ENCODE measurements around the gene PLEKHA8. TPM values are rescaled to one million over a fixed set of nuclear protein-coding genes. Genes with fewer than 3 reads are reported as not detected.

PLEKHA8 gene
- total RNA-seq, 6 experiments from 2014 or later: 2.7 to 8.1 (median 4.4) TPM

- no peaks in the 10 kb centered on the region for H3K4me1 ChIP-seq
- no peak overlapping the region for H3K4me3 ChIP-seq
- WGBS (ENCODE audit: insufficient coverage, low coverage, low lambda C conversion rate, missing lambda C conversion rate): 75% methylated on average over 1 of the region's 1 CpG
- no peaks in the 10 kb centered on the region for H3K9me3 ChIP-seq
- no peaks in the 10 kb centered on the region for H3K27me3 ChIP-seq
- no peak for ATAC-seq
- H3K27ac ChIP-seq: no peak overlapping the region
- no peaks in the 10 kb centered on the region for H3K36me3 ChIP-seq
- no peak for DNase-seq
- intact Hi-C loops (cut with DNase I): no loop called here
- no peak for TF ChIP-seq CTCF (IDR thresholded peaks at IDR 0.05)
- no peak for TF ChIP-seq POLR2A (IDR thresholded peaks at IDR 0.05)
These were observed 55.1 kb downstream of the PLEKHA8 start for GRCh38 chr7:30083334-30083733.

- Histone ChIP-seq H3K9me3 (no peaks in the 10 kb centered on the region), H3K4me3 (no peak overlapping the region), H3K27ac (no peak overlapping the region), H3K27me3 (no peaks in the 10 kb centered on the region), H3K36me3 (no peaks in the 10 kb centered on the region), H3K4me1 (no peaks in the 10 kb centered on the region)
- WGBS (ENCODE audit: insufficient coverage, low coverage, low lambda C conversion rate, missing lambda C conversion rate): 95% methylated on average over 3 of the region's 3 CpGs
- intact Hi-C loops (cut with DNase I): no loop called here
- ATAC-seq: no peak
- no peak for TF ChIP-seq POLR2A (IDR thresholded peaks at IDR 0.05)
- no peak for TF ChIP-seq CTCF (IDR thresholded peaks at IDR 0.05)
- no peak for DNase-seq
These were observed 56.0 kb downstream of the PLEKHA8 start for GRCh38 chr7:30084212-30084611.

- intact Hi-C loops (cut with DNase I): no loop called here
- no peak overlapping the region for H3K27ac ChIP-seq
- H3K4me3 ChIP-seq: no peak overlapping the region
- DNase-seq (no peak), ATAC-seq (no peak)
- TF ChIP-seq CTCF (IDR thresholded peaks at IDR 0.05): no peak
- no peak for TF ChIP-seq POLR2A (IDR thresholded peaks at IDR 0.05)
- H3K4me1 ChIP-seq: no peaks in the 10 kb centered on the region
- no peaks in the 10 kb centered on the region for H3K36me3 ChIP-seq
- H3K27me3 ChIP-seq: no peaks in the 10 kb centered on the region
- H3K9me3 ChIP-seq: no peaks in the 10 kb centered on the region
These were observed 58.3 kb downstream of the PLEKHA8 start for GRCh38 chr7:30086529-30086928.

GRCh38 chr7:30087371-30087770 lies 59.2 kb downstream of the PLEKHA8 start:
- intact Hi-C loops (cut with DNase I): no loop called here
- H3K27ac ChIP-seq: no peak overlapping the region
- no peaks in the 10 kb centered on the region for H3K27me3 ChIP-seq

More at GRCh38 chr7:30087371-30087770, 59.2 kb downstream of the PLEKHA8 start:
- DNase-seq: no peak
- H3K4me3 ChIP-seq: no peak overlapping the region
- H3K36me3 ChIP-seq: no peaks in the 10 kb centered on the region
- H3K9me3 ChIP-seq: no peaks in the 10 kb centered on the region
- TF ChIP-seq POLR2A (IDR thresholded peaks at IDR 0.05): no peak
- TF ChIP-seq CTCF (IDR thresholded peaks at IDR 0.05): no peak
- H3K4me1 ChIP-seq: no peaks in the 10 kb centered on the region
- no peak for ATAC-seq

Data from right lobe of liver (tissue), 6 donors.